NCI-H446 (cell line): ENCODE results near the gene PNN.

Experiments used
- DNase-seq, 2 experiments: peaks; one replicate each; lab custom pipeline; 2025; lab: John Stamatoyannopoulos, UW

Gene PNN

GRCh38 chr14:39229601-39230110 is 54.6 kb downstream of the PNN start:
- no peak for DNase-seq

- no peak for DNase-seq
Observed at GRCh38 chr14:39230416-39231035, 55.5 kb downstream of the PNN start.

DNA sequence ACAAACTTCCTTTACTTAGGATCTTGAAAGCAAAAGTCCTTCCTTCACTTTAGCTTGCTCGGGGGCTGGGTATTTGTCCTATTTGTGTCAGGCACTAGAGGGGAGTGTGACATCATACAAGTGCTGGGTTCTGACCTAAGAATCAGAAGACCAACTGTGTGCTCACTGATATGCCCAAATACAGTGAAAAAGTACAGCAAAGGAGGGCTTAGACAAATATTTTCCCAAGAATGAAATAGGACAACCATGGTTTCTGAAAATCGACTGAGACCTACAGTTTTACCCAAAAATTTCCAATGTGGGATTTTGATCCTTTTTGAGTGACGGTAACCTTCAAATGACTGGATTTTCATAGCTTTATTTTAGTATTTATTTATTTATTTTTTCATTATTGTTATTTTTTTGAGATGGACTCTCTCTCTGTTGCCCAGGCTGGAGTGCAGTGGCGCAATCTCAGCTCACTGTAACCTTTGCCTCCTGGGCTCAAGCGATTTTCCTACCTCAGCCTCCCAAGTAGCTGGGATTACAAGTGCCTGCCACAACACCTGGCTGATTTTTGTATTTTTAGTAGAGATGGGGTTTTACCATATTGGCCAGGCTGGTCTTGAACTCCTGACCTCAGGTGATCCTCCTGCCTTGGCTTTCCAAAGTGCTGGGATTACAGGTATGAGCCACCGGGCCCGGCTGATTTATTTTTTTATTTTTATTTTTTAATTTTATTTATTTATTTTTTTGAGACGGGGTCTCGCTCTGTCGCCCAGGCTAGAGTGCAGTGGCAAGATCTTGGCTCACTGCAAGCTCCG is 56.9 kb downstream of the PNN start:
- DNase-seq, result peak in 1 of 2 experiments; percentile 22
